B cell (primary cell): Measurements from ENCODE around the gene USP48. TPM values are rescaled to one million over a fixed set of nuclear protein-coding genes. Genes with fewer than 3 reads are reported as not detected.

Experiments
- ATAC-seq: fragments of 200-7000 bp; cut with Tn5 transposase; one replicate; pipeline ENCODE4 v1.10.0; 2021; ENCODE audit warnings: low read depth, mild to moderate bottlenecking, moderate number of reproducible peaks, moderate library complexity
- CTCF ChIA-PET: fragments of 350-600 bp; sonication (Branson Sonifier 250); formaldehyde crosslinking; loops from one replicate; lab custom pipeline; 2021; ENCODE audit warnings: antibody characterized with exemption, inconsistent platforms; lab: Charles Lee
- POLR2A ChIA-PET: fragments of 350-600 bp; sonication (Branson Sonifier 250); formaldehyde crosslinking; loops from one replicate; lab custom pipeline; 2021; ENCODE audit warnings: antibody characterized with exemption; lab: Charles Lee
- DNase-seq: peaks from one replicate; pipeline ENCODE4 v3.0.0; 2013
- H2AFZ ChIP-seq: 2 replicates; pipeline ENCODE4 v1.6.1; 2012; ENCODE audit warnings: mild to moderate bottlenecking, low read depth, low read length; ENCODE audit not compliant: insufficient read depth, poor library complexity, severe bottlenecking
- H3K27ac ChIP-seq, 2 donors: 1 replicate in 1 of 2; 2 replicates in 1 of 2; pipeline ENCODE4 v1.5.1; 2012 to 2013; ENCODE audit warnings: low read length in 2 of 2, mild to moderate bottlenecking in 2 of 2, moderate library complexity in 1 of 2
- H3K27me3 ChIP-seq, 4 experiments: fragments of 200-600 bp in 1 of 4; sonication (generic) in 1 of 4; replicated peaks in 1 of 4; 1 replicate in 2 of 4; 2 replicates in 2 of 4; pipeline versions ENCODE4 v1.6.1 to v1.7.0; 2013 to 2016; ENCODE audit warnings: low read length in 3 of 4, mild to moderate bottlenecking in 2 of 4, mixed read lengths in 1 of 4, moderate library complexity in 1 of 4; ENCODE audit not compliant: insufficient read depth in 4 of 4, control insufficient read depth in 3 of 4; ENCODE audit errors: control extremely low read depth in 1 of 4
- H3K36me3 ChIP-seq, 2 experiments: replicated peaks in 1 of 2; 1 replicate in 1 of 2; 2 replicates in 1 of 2; pipeline versions ENCODE4 v1.6.1 to v1.7.1; 2013; ENCODE audit warnings: low read length in 1 of 2; ENCODE audit not compliant: insufficient read depth in 2 of 2, control insufficient read depth in 1 of 2; ENCODE audit errors: control extremely low read depth in 1 of 2, extremely low read depth in 1 of 2
- H3K4me1 ChIP-seq, 2 donors: fragments of 200-600 bp in 1 of 2; sonication (generic) in 1 of 2; 1 replicate in 1 of 2; 2 replicates in 1 of 2; pipeline versions ENCODE4 v1.5.1 to v1.6.1; 2013 to 2017; ENCODE audit warnings: low read length in 2 of 2; ENCODE audit not compliant: control insufficient read depth in 2 of 2, insufficient read depth in 2 of 2
- H3K4me2 ChIP-seq: replicated peaks from 2 replicates; pipeline ENCODE3; 2012; ENCODE audit warnings: mild to moderate bottlenecking, low read depth, low read length; ENCODE audit not compliant: poor library complexity, severe bottlenecking
- H3K4me3 ChIP-seq, 5 experiments: fragments of 200-600 bp in 1 of 5; sonication (generic) in 1 of 5; 1 replicate in 3 of 5; 2 replicates in 2 of 5; pipeline versions ENCODE4 v1.5.1 to v1.7.0; 2011 to 2016; ENCODE audit warnings: low read length in 4 of 5, mild to moderate bottlenecking in 4 of 5, low read depth in 2 of 5, control low read depth in 1 of 5, moderate library complexity in 1 of 5; ENCODE audit not compliant: insufficient read depth in 1 of 5; ENCODE audit errors: control extremely low read depth in 1 of 5, extremely low read depth in 1 of 5
- H3K79me2 ChIP-seq: fragments of 200-600 bp; sonication (generic); one replicate; pipeline ENCODE4 v1.6.0; 2016; ENCODE audit warnings: low read length; ENCODE audit not compliant: control insufficient read depth, insufficient read depth
- H3K9ac ChIP-seq: fragments of 200-600 bp; sonication (generic); 2 replicates; pipeline ENCODE4 v1.6.1; 2017; ENCODE audit warnings: mild to moderate bottlenecking, low read length, moderate library complexity
- H3K9me3 ChIP-seq, 3 donors: one replicate each; pipeline versions ENCODE4 v1.6.1 to v1.7.1; 2013; ENCODE audit warnings: low read length in 2 of 3; ENCODE audit not compliant: control insufficient read depth in 2 of 3, insufficient read depth in 1 of 3; ENCODE audit errors: control extremely low read depth in 1 of 3
- H4K20me1 ChIP-seq: 2 replicates; pipeline ENCODE4 v1.6.0; 2012; ENCODE audit warnings: mild to moderate bottlenecking, low read length; ENCODE audit not compliant: insufficient read depth, control insufficient read depth, poor library complexity, severe bottlenecking
- H3K27ac Mint-ChIP-seq: one replicate; pipeline ENCODE4 v1.8.0; 2021; ENCODE audit warnings: mixed read lengths
- H3K27me3 Mint-ChIP-seq: one replicate; pipeline ENCODE4 v1.8.0; 2021; ENCODE audit warnings: mixed read lengths
- H3K4me1 Mint-ChIP-seq: one replicate; pipeline ENCODE4 v1.8.0; 2021; ENCODE audit warnings: mixed read lengths
- H3K4me3 Mint-ChIP-seq: one replicate; pipeline ENCODE4 v1.8.0; 2021; ENCODE audit warnings: mixed read lengths
- H3K9me3 Mint-ChIP-seq: one replicate; pipeline ENCODE4 v1.8.0; 2022; ENCODE audit warnings: mixed read lengths; ENCODE audit not compliant: insufficient read depth
- CTCF ChIP-seq: fragments of 200-600 bp; IDR thresholded peaks from one replicate; pipeline ENCODE4 v1.8.0; 2022; ENCODE audit warnings: antibody characterized with exemption, mild to moderate bottlenecking
- EZH2 ChIP-seq: IDR thresholded peaks from 2 replicates; pipeline ENCODE4 v1.6.1; 2012; ENCODE audit warnings: borderline replicate concordance, low read depth, mild to moderate bottlenecking, moderate library complexity, low read length; ENCODE audit not compliant: insufficient read depth, poor library complexity, severe bottlenecking
- WGBS: methylation state at CpG from one replicate; pipeline ENCODE4 v1.1.5; 2013; ENCODE audit warnings: missing lambda C conversion rate; ENCODE audit not compliant: insufficient coverage; 5-methylcytosine and 5-hydroxymethylcytosine counted together
- intact Hi-C: fragments of 100-400 bp; cut with micrococcal nuclease; formaldehyde crosslinking; loops from one replicate; pipeline ENCODE4 v1.10.0; 2022
- polyA plus RNA-seq: library from polyadenylated mRNA; depleted of rRNA; stranded (reverse); fragments of >200 nt; gene quantifications from 2 replicates; pipeline ENCODE4 v1.2.3, GENCODE V29; 2012
- total RNA-seq, 2 donors: library from RNA; stranded (reverse); fragments of 120-200 nt in 1 of 2; gene quantifications; 1 replicate in 1 of 2; 2 replicates in 1 of 2; pipeline versions ENCODE4 v1.2.3 to v1.2.4, GENCODE V29; 2013 to 2022

Gene USP48
- total and polyA plus RNA-seq, 2 donors (not counting 1 experiment from before 2014, with no cell fraction given), result 21.2 to 135 TPM

- H3K9ac ChIP-seq, result no peak overlapping the region
- DNase-seq (no peak), ATAC-seq (no peak)
- H3K27ac Mint-ChIP-seq, result no peak overlapping the region
- H3K9me3 ChIP-seq, result peaks cover 0 to 5% (median 0%) of the 10 kb centered on the region in 3 donors
- no peak overlapping the region for H3K27ac ChIP-seq
- H3K27me3 Mint-ChIP-seq, result peaks cover 55% of the 10 kb centered on the region
- no peaks in the 10 kb centered on the region for H3K79me2 ChIP-seq
- no peaks in the 10 kb centered on the region for H4K20me1 ChIP-seq
- POLR2A ChIA-PET, result no interaction called here
- H3K4me2 ChIP-seq, result no peak overlapping the region
- H3K27me3 ChIP-seq, result peaks cover 0 to 41% (median 12%) of the 10 kb centered on the region in 4 experiments
- no peaks in the 10 kb centered on the region for H3K9me3 Mint-ChIP-seq
- H3K4me1 ChIP-seq, result no peaks in the 10 kb centered on the region
- CTCF ChIA-PET, result no interaction called here
- no peak overlapping the region for H2AFZ ChIP-seq
- no peak overlapping the region for H3K4me3 ChIP-seq
- TF ChIP-seq EZH2, result no peak
- H3K4me3 Mint-ChIP-seq, result no peak overlapping the region
- intact Hi-C loops, result no loop called here
- no peaks in the 10 kb centered on the region for H3K4me1 Mint-ChIP-seq
- no peaks in the 10 kb centered on the region for H3K36me3 ChIP-seq
- 95% methylated on average over 10 of the region's 10 CpGs for WGBS
Measured at GRCh38 chr1:21644348-21644747, 138.6 kb downstream of the USP48 start.

- H2AFZ ChIP-seq, result no peak overlapping the region
- H3K4me3 ChIP-seq, result no peak overlapping the region
- Mint-ChIP-seq H3K27me3 (peaks cover 51% of the 10 kb centered on the region), H3K9me3 (no peaks in the 10 kb centered on the region), H3K4me3 (no peak overlapping the region), H3K27ac (no peak overlapping the region), H3K4me1 (no peaks in the 10 kb centered on the region)
- CTCF ChIA-PET, result no interaction called here
- ATAC-seq, result no peak
- no peaks in the 10 kb centered on the region for H3K4me1 ChIP-seq
- H3K9me3 ChIP-seq, result peaks cover 0 to 5% (median 0%) of the 10 kb centered on the region in 3 donors
- H3K36me3 ChIP-seq, result no peaks in the 10 kb centered on the region
- intact Hi-C loops, result no loop called here
- peaks cover 0 to 34% (median 8%) of the 10 kb centered on the region in 4 experiments for H3K27me3 ChIP-seq
- no peak for TF ChIP-seq CTCF
- no peak for TF ChIP-seq EZH2
- 100% methylated on average over 2 of the region's 5 CpGs for WGBS
- no peak overlapping the region for H3K4me2 ChIP-seq
- POLR2A ChIA-PET, result no interaction called here
- H3K79me2 ChIP-seq, result no peaks in the 10 kb centered on the region
- no peak for DNase-seq
- H3K9ac ChIP-seq, result no peak overlapping the region
- H3K27ac ChIP-seq, result no peak overlapping the region
- no peaks in the 10 kb centered on the region for H4K20me1 ChIP-seq
Measured at GRCh38 chr1:21643624-21644023, 139.3 kb downstream of the USP48 start.
